HG03060 (cell line): ENCODE results near the gene GM2A.
"Not testable (repeated sequence)": the region's sequence is repeated elsewhere in the genome, so short reads cannot be mapped to it uniquely, and the experiment has no call there.

Experiments
- ATAC-seq: cut with Tn5 transposase; IDR thresholded peaks from one replicate; pipeline ENCODE4 v1.9.1; 2021; ENCODE audit warnings: low read depth, moderate number of reproducible peaks; ENCODE audit not compliant: unreplicated experiment

Gene GM2A

GRCh38 chr5:151251001-151251551, 1.9 kb upstream of the GM2A start:
- no peak for ATAC-seq

DNA sequence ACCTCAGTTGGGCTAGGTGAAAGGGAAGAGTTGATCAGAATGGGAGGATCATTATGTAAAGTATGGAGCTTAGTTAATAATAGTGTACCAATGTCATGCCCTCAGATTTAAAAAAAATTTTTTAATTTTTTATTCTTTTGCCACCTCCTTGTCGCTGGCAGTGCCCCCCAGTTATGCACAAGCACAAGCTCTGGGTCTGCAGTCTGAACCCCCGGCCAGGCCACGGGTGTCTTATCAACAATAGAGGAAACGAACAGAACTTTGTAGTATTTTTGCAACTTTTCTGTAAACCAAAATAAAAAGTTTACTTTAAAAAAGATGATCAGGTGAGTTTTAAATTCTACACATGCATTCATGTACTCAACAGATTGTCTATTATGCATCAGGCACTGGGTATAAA, 1.4 kb upstream of the GM2A start:
- ATAC-seq: no peak

DNA sequence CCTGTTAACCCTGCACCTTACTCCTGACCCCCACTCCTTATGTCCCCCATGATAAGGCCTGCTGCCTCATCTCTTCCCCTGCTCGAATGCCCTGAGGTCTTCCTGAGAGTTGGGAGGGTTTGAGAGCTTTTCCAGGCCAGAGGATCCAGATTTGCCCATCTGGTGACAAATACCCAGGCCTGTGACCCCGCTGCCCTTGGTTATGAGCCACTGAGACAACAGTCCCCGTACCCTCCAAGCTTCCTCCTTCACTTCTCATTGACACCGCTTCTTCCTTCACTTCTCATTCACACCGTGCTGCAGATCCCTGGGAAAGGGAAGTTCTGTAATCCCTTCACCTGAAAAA, 593 bp downstream of the GM2A start:
- no peak for ATAC-seq

DNA sequence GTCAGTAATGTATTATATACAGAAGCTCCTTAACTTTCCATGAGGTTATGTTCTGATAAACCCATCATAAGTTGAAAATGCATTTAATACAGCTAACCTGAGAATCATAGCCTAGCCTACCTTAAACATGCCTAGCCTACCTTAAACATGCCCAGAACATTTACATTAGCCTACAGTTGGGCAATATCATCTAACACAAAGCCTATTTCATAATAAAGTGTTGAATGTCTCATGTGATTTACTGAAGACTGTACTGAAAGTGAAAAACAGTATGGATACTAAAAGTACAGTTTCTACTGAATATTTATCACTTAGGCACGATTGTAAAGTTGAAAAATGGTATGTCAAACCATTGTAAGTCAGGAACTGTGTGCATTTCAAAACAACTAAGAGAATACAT, 1.6 kb downstream of the GM2A start:
- ATAC-seq: no peak

DNA sequence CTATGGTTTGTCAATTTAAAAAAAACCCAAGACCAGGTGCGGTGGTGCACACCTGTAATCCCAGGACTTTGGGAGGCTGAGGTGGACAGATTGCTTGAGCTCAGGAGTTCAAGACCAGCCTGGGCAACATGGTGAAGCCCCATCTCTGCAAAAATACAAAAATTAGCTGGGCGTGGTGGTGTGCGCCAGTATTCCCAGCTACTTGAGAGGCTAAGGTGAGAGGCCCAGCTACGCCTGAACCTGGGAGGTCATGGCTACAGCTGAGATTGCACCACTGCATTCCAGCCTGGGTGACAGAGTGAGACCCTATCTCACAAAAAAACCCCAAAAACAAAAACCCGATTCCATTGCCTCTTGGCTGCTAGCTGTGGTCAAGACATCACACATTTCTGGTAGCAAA, 2.0 kb downstream of the GM2A start:
- ATAC-seq: not testable (repeated sequence)

DNA sequence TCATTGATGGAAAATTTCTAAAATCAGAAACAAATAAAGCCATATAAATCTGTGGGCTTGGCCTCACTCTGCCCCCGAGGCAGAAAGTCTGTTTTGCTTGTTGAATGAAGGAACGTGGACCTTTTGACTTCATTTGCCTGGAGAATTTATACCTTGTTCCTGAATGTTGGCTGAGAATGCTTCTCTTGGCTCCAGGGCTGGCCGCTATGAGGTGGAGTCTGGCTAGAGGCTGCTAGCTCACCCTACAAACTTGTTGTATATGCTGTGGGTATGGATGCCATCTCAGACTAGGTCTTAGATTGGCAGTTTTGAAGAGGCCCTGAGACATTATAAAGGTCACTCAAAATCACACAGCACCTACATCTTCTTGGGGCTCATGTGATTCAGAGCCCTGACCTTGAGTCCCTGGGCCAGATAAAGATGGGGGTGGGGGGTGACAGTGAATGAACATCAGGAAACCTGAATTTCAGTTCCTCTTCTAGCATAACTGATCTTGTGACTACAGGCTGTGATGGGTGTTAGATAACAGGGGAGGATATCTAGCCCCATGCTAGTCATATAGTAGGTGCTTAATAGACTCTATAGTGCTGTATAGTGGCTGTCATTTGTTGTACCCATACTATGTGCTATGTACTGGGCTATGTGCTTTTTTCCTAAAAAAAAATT, 2.8 kb downstream of the GM2A start:
- ATAC-seq: peak; percentile 24

GRCh38 chr5:151257731-151258181, 4.8 kb downstream of the GM2A start:
- ATAC-seq: no peak

DNA sequence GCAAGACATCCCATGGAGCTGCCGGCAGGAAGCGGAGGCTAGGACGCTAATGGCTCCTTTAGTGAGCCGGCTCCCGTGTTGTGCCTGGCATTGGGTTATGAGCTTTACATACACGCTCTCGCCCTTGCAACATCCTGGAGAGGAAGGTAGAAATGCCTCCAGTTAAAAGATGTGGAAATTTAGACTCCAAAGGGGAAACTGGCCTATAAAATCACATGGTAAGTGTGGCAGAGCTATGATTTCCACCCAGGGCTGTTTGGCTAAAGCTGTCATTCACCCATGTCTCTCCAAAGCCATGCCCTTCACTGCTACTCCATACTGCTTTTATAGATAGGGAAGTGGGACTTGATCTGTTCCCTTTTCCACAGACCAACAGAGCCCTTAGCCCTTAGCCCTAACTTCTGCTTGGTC, 5.2 kb downstream of the GM2A start:
- no peak for ATAC-seq

GRCh38 chr5:151258816-151259215, 5.8 kb downstream of the GM2A start:
- no peak for ATAC-seq

DNA sequence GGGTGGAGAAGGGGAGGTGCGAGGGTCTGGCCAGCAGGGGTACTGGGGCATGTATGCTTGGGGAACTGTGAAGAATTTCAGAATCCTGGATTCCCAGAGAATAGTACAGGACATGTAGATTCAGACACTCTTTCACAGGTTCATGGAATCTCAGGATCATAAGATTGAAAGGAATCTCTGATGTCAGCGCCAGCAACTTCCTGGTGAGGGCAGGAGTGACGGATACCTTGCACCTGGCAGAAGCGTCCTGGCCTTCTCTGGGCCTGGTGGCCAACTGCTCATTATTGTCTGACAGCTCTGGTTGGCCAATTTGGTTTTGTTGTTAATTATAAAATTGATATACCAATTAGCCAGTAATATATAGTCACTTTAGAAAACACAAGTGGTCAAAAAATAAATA, 6.9 kb downstream of the GM2A start:
- ATAC-seq: no peak

- no peak for ATAC-seq
These were observed 9.5 kb downstream of the GM2A start for GRCh38 chr5:151262532-151262931.

- ATAC-seq: no peak
These were observed 11.1 kb downstream of the GM2A start for GRCh38 chr5:151264113-151264512.

- no peak for ATAC-seq
These were observed 14.7 kb downstream of the GM2A start for GRCh38 chr5:151267491-151268260.

DNA sequence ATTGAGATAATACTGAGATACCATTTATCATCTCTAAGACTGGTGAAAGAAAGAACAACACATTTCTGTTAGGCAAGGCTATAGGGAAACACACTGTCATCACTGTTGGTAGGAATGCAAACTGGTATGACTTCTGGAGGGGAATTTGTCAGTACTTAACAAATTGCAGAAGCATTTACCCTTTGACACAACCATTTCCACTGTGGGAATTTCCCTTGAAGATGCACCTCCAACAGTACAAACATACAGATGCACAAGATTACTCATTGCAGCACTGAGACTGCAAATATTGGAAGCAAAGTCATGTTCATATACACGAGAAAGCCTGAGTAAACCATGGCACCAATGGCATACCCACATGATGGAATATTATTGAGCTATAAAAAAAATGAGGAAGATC, 17.6 kb downstream of the GM2A start:
- ATAC-seq: peak; percentile 82

GRCh38 chr5:151271336-151271735, 18.4 kb downstream of the GM2A start:
- no peak for ATAC-seq

DNA sequence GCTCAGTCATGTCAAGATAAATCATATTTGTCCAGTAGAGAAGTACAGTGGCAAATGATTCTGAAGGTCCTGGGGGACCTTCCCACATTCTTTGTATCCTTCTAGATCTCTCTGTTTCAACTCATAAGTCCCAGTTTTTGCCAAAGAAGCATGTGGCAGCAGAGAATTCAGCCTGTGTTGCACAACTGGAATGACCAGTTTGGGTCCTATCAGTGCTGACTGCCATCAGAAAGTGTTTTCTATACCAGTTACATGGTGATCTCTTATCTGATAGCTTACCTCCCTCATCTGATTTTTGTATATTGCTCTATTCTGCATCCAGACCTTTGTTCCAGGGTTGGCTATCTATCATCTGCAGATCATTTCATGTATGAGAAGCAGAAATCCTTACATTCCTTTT, 21.7 kb downstream of the GM2A start:
- no peak for ATAC-seq

DNA sequence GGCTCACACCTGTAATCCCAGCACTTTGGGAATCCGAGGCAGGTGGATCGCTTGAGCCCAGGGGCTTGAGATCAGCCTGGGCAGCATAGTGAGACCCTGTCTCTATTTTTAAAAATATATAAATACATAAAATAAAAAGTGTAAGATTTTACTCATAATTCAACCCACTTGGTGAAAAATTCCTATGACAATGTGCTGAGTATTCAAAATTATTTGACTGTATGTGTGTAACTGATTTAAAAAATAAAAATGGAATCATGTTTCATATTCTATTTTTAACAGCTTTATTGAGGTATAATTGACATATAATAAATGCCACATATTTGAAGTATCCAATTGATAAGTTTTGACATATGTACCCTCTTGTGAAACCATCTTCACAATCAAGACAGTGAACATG, 22.8 kb downstream of the GM2A start:
- ATAC-seq: no peak

- ATAC-seq: no peak
These were observed 25.9 kb downstream of the GM2A start for GRCh38 chr5:151278845-151279244.

DNA sequence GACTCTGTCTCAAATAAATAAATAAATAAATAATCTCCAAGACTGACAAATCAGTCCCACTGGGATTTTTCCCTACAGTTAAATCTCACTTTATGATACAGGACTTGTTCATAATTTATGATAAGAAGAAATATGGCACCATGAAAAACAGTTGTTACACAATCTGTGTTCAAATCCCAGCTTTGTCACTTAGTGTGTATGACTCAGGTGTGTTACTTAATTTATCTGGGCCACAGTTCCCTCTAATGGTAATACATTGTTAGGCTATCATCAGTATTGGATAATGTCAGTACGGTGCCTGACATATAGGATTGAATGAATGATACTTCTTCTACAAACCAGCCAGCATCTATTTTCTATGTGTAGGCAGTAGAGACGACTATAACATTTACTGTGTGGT, 27.5 kb downstream of the GM2A start:
- ATAC-seq: no peak

DNA sequence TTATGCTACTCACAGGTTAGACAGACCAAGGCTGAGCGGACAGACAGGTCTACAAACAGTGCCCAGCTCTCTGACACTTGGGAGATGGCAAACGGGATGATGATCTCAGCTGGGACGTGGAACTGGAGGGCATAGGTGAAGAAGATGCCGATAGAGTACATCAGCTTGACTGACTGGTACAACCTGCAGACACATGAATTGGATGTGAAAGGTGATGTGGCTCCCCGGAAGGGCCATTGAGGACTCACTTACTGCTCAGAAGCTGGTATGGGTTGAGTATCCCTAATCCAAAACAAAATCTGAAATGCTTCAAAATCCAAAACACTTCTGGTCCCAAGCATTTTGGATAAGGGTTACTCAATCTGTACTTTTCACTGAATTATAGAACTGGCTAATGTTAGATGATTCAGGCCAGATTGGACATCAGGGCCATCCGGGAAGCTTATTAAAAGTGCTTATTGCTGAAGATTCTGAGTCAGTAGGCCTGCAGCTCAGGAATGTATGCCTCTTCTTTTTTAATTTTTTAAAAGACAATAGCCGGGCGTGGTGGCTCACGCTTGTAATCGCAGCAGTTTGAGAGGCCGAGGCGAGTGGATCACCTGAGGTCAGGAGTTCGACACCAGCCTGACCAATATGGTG, 28.1 kb downstream of the GM2A start:
- no peak for ATAC-seq

DNA sequence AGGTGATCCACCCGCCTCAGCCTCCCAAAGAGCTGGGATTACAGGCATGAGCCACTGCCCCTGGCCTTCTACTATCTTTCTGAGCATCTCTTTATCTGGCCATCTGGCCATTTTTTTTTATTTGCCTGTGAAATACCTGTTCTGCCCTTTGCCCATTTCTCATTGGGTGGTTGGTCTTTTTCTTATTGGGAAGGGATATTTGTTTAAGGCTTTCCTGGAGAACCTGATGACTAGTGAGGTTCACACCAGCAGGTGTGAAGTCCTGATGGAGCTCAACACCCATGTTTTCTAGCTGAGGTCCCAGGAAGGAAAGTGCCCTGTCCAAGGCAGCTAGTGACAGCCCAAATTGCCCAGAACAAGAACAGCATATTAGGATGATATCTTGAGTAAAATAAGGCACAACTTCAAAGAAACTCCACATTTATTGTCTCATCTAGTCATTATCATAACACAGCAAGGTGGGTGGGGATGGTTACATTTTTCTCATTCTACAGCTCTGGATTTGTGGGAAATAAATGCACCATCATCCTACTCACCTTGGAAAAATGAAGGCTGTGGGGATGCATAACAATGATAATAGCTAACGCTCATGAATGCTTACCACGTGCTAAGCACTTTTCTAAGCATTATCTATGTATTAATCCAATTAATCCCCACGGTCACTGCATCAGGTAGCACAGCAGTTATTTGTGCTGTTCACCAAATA, 30.3 kb downstream of the GM2A start:
- ATAC-seq: no peak
